LNCaP clone FGC (cell line): ENCODE measurements around the gene HCN2.
A peak's percentile ranks its signal among the peaks of the same experiment; 100 is the strongest.

Experiments
- DNase-seq: peaks from one replicate; pipeline ENCODE4 v3.0.0-alpha.2; 2011; ENCODE audit warnings: low read depth
- H3K4me3 ChIP-seq: 2 replicates; pipeline ENCODE4 v1.5.1; 2011; ENCODE audit warnings: mild to moderate bottlenecking, low read depth, low read length, control low read depth
- TF ChIP-seq, protein P1 (sequence below): IDR thresholded peaks from 2 replicates; pipeline ENCODE4 v1.5.1; 2012; ENCODE audit warnings: mild to moderate bottlenecking; ENCODE audit not compliant: control insufficient read depth, insufficient read depth; ENCODE audit errors: extremely low read depth

Gene HCN2

DNA sequence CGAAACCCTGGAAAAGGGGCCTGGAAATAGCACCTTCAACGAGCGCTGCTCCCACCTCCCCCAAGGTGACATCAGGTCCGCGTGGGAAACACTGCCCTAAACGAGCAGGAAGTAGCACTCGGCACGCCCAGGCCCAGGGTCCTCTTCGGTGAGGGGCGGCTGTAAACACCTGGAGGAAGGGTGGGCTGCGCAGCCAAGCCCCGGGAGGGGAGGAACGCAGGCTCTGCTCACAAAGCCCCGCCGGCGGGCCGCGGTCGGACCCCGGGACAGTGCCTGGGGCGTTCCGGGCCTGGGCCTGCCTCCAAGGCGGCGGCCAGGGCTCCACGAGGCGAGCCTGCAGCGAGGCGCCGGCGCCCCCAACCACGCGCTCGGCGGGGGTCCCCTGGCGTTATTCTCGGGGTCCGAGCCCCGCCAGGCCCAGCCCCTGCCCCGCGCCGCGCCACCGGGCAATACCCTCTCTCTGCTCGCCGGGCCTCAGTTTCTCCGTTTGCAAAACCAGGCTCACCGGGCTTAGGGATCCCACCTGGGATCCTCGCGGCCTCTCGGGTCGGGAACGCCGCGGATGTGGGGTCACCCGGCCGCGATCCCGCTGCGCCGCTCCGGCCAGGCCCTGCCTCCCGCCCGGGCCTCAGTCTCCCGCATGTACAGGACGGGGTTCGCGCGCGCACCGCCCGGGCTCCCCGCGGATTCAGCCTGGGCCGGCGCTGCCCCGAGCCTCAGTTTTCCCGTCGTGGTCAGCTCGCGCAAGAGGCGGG, 72.7 kb downstream of the HCN2 start:
- TF ChIP-seq, protein P1, sequence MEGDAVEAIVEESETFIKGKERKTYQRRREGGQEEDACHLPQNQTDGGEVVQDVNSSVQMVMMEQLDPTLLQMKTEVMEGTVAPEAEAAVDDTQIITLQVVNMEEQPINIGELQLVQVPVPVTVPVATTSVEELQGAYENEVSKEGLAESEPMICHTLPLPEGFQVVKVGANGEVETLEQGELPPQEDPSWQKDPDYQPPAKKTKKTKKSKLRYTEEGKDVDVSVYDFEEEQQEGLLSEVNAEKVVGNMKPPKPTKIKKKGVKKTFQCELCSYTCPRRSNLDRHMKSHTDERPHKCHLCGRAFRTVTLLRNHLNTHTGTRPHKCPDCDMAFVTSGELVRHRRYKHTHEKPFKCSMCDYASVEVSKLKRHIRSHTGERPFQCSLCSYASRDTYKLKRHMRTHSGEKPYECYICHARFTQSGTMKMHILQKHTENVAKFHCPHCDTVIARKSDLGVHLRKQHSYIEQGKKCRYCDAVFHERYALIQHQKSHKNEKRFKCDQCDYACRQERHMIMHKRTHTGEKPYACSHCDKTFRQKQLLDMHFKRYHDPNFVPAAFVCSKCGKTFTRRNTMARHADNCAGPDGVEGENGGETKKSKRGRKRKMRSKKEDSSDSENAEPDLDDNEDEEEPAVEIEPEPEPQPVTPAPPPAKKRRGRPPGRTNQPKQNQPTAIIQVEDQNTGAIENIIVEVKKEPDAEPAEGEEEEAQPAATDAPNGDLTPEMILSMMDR, result no peak
- DNase-seq, result no peak
- peak overlapping the region; percentile 94 for H3K4me3 ChIP-seq

DNA sequence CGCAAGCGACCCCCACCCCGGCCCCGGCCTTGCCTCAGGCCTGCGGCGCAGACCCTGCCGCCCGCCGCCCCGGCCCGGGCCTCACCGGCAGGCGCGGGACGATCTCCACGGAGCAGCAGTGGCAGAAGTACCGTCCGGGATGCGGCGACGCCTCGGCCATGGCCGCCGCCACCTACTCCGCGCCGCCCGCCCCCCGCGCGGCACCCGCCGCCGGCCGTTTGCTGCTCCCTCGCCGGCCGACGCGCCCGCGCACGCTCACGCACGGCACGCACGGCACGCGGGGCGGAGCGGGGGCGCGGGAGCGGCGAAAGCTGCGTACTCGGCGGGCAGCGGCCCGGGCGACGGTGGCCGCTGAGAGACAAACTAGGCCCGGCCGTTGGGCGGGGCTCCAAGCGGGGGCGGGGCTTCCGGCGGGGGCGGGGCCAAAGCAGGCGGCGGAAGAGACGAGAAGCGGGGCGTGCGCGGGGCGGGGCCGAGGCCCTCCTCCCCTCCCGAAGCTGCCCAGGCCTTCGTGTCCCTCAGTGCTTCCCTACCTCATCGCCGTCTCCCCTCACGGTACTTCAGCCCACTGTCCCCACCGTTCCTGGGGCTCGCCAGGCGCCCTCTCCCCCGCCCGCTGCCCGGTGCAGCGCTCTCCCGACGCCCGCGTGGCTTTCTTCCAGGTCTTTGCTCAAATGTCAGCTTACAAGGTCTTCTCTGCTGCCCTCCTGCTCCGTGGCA, 73.4 kb downstream of the HCN2 start, which contains the start of gene RNF126:
Gene RNF126 (minus strand): TSS at position 253 of the 720 bp plus-strand sequence. CDS start 93 bp downstream, at position 160.
- peak; percentile 59 for DNase-seq
- TF ChIP-seq, protein P1, result no peak

DNA sequence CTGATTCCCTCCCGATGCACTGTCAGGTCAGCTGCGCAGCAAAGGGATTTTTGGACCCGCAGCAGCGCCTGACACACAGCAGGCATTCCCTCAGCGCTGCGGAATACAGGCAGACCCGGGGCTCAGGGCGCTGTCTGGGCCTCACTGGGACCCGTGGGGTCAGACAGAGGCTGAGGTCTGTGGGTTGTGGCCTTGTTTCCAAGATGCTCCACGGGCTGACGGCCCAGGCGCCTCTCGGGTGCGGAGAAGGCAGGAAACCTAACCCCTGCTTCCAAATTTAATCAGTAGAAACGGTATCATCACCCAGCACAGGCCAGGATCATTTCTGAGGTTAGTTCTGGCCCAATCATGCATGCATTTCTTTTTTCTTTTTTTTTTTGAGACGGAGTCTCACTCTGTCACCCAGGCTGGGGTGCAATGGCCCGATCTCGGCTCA, 74.0 kb downstream of the HCN2 start:
- DNase-seq, result no peak
- TF ChIP-seq, protein P1, result no peak
- peak overlapping the region; percentile 70 for H3K4me3 ChIP-seq

More for the DNA sequence above, 73.4 kb downstream of the HCN2 start, which contains the start of gene RNF126:
- H3K4me3 ChIP-seq, result peak within 1 kb of the TSS; percentile 94

DNA sequence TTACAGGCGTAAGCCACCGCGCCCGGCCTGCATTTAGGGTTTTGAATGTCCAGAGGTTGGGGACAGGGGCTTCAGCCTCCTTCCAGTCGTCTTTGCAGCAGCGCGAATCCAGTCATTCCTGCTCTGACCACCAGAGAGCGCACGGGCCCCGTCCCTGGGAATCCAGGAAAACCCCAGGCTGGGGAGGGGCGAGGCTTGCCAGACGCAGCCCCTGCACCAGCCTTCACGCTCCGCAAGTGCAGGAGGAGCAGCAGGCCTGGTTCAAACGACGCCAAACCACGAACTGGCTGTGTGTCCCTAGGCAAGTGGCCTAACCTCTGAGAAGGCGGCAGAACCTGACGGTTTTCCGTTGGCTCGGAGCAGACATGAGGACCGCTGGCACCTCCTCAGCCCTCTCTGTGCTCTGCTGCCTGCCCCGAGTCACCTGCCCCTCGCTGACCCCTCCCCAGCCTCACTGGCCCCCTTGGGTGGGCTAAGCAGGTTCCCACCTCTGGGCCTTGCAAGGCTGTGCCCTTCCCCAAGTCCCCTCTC, 75.3 kb downstream of the HCN2 start:
- TF ChIP-seq, protein P1, result peak; percentile 89
- no peak overlapping the region for H3K4me3 ChIP-seq
- no peak for DNase-seq
